Upper lobe of right lung (tissue), 1 donor: ENCODE measurements around the gene ZFAND2B. TPM values are rescaled to one million over a fixed set of nuclear protein-coding genes. Genes with fewer than 3 reads are reported as not detected.

Experiments used
- ATAC-seq: fragments of 200-7000 bp; cut with Tn5 transposase; one replicate; pipeline ENCODE4 v1.9.1; 2020; ENCODE audit warnings: mild to moderate bottlenecking, moderate library complexity
- DNase-seq: peaks from one replicate; pipeline ENCODE4 v3.0.0-alpha.2; 2020
- H3K27ac ChIP-seq: fragments of 200-600 bp; one replicate; pipeline ENCODE4 v1.8.0; 2022
- H3K27me3 ChIP-seq: fragments of 200-600 bp; one replicate; pipeline ENCODE4 v1.8.0; 2022; ENCODE audit warnings: mild to moderate bottlenecking
- H3K36me3 ChIP-seq: fragments of 200-600 bp; one replicate; pipeline ENCODE4 v1.8.0; 2022
- H3K4me1 ChIP-seq: fragments of 200-600 bp; one replicate; pipeline ENCODE4 v1.8.0; 2022
- H3K4me3 ChIP-seq: fragments of 200-600 bp; one replicate; pipeline ENCODE4 v1.8.0; 2022; ENCODE audit warnings: mild to moderate bottlenecking
- H3K9me3 ChIP-seq: fragments of 200-600 bp; one replicate; pipeline ENCODE4 v1.8.0; 2022
- CTCF ChIP-seq: fragments of 200-600 bp; IDR thresholded peaks from one replicate; pipeline ENCODE4 v1.8.0; 2022; ENCODE audit warnings: antibody characterized with exemption
- intact Hi-C: fragments of 100-400 bp; cut with DNase I; formaldehyde crosslinking; loops from one replicate; pipeline ENCODE4 v1.11.0; 2022
- total RNA-seq: library from RNA; stranded (reverse); fragmentation: NEBNext Ultra II Directional; extraction: Animal tissue kit (Norgen Biotek cat#: 25700); gene quantifications from one replicate; pipeline ENCODE4 v1.2.1, GENCODE V29; 2021
- donor health status: DM: no; HTN: yes; CAD: no; lungs with severe emphysema.

Gene ZFAND2B
- total RNA-seq, 1 donor from 2014 or later: 41.2 TPM

- Histone ChIP-seq H3K4me1 (peaks cover 69% of the 10 kb centered on the region), H3K4me3 (peak overlapping the region; percentile 36), H3K9me3 (no peaks in the 10 kb centered on the region), H3K27ac (peak overlapping the region; percentile 91), H3K27me3 (no peaks in the 10 kb centered on the region), H3K36me3 (peaks cover 19% of the 10 kb centered on the region)
- intact Hi-C loops: no loop called here
- TF ChIP-seq CTCF: no peak
- DNase-seq (peak; percentile 89), ATAC-seq (peak; percentile 58)
These were observed 42.8 kb downstream of the ZFAND2B start for GRCh38 chr2:219249203-219249980.

DNA sequence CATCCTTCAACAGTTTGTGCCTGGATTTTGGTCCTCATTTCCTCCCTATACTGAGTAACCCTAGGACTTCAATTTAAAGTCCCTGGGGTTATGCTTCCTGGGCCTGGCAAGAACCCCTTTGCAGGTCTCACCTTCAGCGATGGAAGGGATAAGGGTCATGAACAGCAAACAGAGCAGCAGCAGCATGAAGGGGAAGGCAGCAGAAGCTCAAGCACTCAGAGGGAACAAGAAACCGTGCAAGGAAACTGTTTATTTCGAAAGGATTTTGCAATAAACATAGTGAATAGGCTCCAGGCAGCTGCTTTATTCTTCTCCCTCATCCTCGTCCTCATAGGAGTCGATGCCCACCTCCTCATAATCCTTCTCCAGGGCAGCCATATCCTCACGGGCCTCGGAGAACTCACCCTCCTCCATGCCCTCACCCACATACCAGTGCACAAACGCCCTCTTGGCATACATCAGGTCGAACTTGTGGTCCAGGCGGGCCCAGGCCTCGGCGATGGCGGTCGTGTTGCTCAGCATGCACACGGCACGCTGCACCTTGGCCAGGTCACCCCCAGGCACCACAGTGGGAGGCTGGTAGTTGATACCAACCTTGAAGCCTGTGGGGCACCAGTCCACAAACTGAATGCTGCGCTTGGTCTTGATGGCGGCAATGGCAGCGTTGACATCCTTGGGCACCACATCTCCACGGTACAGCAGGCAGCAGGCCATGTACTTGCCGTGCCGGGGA is 43.6 kb downstream of the ZFAND2B start:
- no peaks in the 10 kb centered on the region for H3K27me3 ChIP-seq
- peaks cover 65% of the 10 kb centered on the region for H3K4me1 ChIP-seq
- peaks cover 19% of the 10 kb centered on the region for H3K36me3 ChIP-seq
- DNase-seq (no peak), ATAC-seq (no peak)
- no peaks in the 10 kb centered on the region for H3K9me3 ChIP-seq
- intact Hi-C loops: no loop called here
- peak overlapping the region; percentile 91 for H3K27ac ChIP-seq
- H3K4me3 ChIP-seq: peak overlapping the region; percentile 36
- TF ChIP-seq CTCF: no peak

DNA sequence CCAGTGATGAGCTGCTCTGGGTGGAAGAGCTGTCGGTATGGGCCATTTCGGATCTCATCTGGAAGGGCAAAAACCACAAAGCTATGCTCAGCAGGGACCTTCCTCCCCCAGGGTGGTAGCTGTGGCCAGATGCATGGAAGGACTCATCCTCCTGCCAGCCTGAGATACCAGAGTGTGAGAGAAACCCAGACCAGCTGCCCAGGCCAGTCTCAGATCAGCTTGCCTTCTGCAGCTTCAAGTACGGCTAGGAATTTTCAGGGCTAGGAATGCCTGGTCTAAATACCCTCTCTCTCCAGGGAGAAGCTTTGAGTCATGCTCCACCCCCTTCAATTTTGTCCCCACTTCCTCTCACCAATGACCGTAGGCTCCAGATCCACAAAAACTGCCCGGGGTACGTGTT is 45.1 kb downstream of the ZFAND2B start:
- intact Hi-C loops: no loop called here
- ATAC-seq (no peak), DNase-seq (no peak)
- Histone ChIP-seq H3K4me1 (peaks cover 56% of the 10 kb centered on the region), H3K4me3 (peak overlapping the region; percentile 77), H3K27me3 (no peaks in the 10 kb centered on the region), H3K9me3 (no peaks in the 10 kb centered on the region), H3K36me3 (peaks cover 19% of the 10 kb centered on the region), H3K27ac (peak overlapping the region; percentile 81)
- no peak for TF ChIP-seq CTCF

- TF ChIP-seq CTCF: no peak
- Histone ChIP-seq H3K9me3 (no peaks in the 10 kb centered on the region), H3K4me1 (peaks cover 51% of the 10 kb centered on the region), H3K27me3 (no peaks in the 10 kb centered on the region), H3K36me3 (peaks cover 16% of the 10 kb centered on the region), H3K4me3 (peak overlapping the region; percentile 77), H3K27ac (peak overlapping the region; percentile 81)
- ATAC-seq (no peak), DNase-seq (no peak)
- intact Hi-C loops: no loop called here
These were observed 45.5 kb downstream of the ZFAND2B start for GRCh38 chr2:219252084-219252483.

DNA sequence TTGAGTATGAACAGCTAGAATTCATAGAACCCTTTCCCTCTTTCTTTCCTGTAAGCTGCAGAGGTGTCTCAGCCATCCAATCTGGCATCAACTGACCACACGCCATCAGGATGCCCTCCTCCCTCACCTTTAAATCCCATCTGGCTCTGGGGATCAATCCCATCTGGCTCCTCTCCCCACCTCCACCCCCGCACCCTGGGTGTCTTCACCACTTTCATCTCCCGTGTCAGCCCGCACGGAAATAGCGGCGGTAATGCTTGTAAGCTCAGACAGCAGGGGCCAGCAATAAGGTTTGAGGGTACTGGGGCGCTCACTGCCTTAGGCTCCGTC is 46.0 kb downstream of the ZFAND2B start:
- H3K27me3 ChIP-seq: no peaks in the 10 kb centered on the region
- intact Hi-C loops: no loop called here
- H3K36me3 ChIP-seq: peaks cover 12% of the 10 kb centered on the region
- DNase-seq (no peak), ATAC-seq (no peak)
- peak overlapping the region; percentile 77 for H3K4me3 ChIP-seq
- no peak for TF ChIP-seq CTCF
- peak overlapping the region; percentile 81 for H3K27ac ChIP-seq
- no peaks in the 10 kb centered on the region for H3K9me3 ChIP-seq
- peaks cover 48% of the 10 kb centered on the region for H3K4me1 ChIP-seq
